GM12873 (cell line): ENCODE results near the gene ID2.
A peak's percentile ranks its signal among the peaks of the same experiment; 100 is the strongest.

Source experiments
- TF ChIP-seq, protein P1 (sequence below): IDR thresholded peaks from 2 replicates; pipeline ENCODE4 v1.5.1; 2012; ENCODE audit warnings: low read depth, mild to moderate bottlenecking, moderate library complexity, low read length, control low read depth; ENCODE audit not compliant: insufficient read depth; ENCODE audit errors: missing control alignments

ID2 gene

DNA sequence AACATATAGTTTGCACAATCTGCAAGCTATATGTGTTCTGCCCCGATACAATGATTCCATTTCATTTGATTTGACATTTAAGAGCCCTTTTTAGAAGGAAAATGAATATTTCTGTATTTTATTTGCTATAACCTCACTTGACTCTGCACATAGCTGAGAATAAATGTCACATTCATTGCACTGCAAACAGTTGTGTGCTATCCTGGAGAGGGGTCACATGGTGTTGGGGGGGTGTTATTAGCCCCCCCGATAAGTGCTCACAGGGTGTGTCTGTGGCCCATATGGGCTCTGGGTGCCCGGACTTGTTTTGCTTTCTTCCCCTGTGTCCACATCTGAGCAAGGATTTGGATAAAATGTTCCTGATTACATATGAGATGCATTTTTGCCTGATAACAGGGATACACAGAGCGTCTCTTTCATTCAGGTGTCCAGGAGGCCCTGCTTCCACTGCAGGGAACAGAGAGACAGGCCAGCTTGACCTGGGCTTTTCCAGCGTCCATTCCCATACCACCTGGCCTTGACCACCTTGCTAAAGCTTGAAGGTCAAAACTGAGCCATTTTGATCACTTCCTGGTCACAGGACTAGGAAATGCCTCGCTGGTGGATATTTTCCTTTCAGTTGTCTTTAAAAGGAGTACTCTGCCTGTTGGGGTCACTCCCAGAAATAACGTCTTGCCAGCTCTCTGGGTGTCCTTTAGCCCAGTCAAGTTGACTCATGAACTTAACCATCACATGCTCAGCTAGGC is 38.4 kb upstream of the ID2 start:
- TF ChIP-seq, protein P1, sequence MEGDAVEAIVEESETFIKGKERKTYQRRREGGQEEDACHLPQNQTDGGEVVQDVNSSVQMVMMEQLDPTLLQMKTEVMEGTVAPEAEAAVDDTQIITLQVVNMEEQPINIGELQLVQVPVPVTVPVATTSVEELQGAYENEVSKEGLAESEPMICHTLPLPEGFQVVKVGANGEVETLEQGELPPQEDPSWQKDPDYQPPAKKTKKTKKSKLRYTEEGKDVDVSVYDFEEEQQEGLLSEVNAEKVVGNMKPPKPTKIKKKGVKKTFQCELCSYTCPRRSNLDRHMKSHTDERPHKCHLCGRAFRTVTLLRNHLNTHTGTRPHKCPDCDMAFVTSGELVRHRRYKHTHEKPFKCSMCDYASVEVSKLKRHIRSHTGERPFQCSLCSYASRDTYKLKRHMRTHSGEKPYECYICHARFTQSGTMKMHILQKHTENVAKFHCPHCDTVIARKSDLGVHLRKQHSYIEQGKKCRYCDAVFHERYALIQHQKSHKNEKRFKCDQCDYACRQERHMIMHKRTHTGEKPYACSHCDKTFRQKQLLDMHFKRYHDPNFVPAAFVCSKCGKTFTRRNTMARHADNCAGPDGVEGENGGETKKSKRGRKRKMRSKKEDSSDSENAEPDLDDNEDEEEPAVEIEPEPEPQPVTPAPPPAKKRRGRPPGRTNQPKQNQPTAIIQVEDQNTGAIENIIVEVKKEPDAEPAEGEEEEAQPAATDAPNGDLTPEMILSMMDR: no peak

DNA sequence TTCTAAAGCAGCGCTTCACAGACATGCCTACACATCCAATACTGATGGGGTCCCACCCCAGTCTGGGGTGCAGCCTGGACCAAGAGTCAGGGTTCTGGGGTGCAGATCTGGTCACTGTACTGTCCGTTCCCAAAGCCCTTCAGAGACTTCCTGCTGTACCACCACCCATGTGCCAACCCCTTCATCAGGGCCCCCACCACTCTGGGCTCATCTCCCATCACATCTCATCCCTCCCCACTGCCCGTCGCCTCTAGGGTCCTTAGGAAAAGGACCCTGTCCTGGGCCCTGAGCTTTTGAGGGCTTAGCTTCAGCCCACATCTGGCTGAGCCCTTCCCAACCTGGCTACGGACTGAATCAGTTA is 37.9 kb upstream of the ID2 start:
- TF ChIP-seq, protein P1: no peak

DNA sequence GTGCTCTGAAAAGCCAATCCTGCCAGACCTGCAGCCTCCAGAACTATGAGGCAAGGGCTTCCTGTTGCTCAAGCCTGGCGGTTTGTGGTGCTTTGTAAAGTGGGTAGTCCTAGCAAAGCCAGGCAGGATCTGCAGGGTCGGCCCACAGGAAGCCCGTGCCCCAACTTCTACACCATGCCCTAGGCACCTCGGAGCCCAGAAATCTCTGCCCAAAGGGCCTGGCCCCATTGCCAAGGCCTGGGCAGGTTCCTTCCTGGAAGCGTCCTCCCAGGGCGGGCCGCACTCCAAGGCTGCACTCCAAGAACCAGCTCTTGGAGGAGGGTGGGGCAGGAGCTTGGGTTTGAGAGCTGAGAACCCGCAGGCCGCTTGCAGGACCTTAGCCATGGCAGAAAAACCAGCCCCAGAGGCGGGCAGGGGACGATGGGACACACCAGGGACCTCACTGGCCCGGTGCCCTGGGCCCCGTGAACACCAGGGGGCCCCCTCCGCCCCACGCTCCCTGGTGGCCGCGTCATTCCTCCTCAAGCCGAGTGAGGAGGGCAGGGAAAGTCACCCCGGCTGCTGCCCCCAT is 37.2 kb upstream of the ID2 start:
- TF ChIP-seq, protein P1: peak; percentile 22

DNA sequence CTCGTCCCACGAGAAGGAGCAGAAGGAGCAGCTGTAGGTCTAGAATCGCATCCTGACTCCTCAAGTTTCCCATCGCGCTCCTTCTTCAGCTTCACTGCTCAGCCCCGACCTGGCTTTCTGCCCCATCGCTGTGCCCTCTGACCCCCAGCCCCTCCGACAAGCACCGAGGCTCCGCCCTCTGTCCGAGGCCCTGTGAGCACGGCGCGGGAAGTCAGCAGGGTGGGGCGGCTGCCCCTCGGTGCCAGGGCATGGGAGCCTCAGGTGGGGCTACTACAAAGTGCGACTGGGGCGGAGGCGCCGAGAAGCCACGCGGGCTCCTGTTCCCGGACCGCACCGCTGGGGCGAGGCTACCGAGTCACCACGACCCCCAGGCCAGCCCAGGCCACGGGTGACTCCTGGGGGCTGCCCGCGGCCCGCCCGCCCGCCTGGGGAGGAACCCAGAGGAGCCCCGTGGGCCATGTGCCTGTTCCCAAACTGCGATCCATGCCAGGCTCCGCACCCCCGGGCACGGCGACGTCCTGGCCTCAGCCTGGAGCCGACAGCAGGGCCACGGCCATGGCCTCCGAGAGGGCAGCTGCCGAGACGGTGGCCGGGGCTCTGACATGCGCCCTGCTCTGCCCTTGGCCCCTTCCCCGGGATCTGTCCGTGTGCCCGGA is 36.6 kb upstream of the ID2 start:
- TF ChIP-seq, protein P1: no peak

DNA sequence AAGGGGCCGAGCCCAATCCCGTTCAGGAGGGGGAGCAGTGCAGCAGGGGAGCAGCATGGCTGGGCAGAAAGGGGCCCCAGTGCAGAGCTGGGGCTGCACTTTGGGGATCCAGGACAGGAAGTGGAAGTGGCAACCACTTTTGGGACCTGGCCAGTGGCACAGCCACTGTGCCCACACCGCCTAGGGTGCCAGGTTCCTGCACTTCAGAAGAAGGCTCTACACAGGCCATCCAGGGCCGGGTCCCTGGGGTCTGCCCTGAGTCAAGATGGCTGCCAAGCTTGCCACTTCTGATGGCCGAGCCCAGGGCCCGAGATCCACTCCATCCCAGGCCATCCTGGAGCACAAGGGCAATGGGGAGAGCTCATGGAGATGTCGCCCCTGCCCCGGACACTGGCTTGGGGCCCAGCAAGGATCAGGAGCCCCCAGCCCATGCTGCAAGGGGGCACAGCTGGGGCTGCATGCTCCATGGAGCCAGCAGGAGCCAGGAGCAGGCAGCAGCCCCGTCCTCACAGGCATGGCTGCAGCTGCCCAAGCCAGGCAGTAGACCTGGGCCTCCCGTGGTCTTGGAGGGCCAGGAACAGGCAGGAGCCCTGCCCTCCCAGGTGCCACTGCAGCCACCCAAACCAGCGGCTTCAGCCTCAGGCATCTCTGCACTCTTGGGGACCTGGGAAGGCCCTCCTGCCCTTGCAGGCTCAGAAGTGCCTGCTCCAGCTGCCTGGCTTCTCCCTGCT is 35.0 kb upstream of the ID2 start:
- TF ChIP-seq, protein P1: no peak

DNA sequence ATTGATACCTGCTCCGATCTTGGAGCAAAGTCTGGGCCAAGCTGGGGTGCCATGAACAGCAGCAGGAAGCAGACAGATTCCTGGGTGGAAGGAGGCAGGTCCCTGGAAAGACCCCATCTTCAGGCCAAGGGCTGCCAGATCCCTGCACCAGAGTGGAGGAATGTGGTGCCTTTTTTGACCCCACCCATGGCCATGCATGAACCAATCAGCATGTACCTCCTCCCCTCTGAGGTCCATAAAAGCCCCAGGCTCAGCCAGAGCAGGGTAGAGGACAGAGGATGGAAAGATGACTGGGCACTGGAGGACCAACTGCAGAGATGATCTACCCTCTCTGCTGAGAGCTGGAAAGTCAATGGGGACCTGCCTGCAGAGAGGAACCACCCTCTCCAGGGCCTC is 34.4 kb upstream of the ID2 start:
- TF ChIP-seq, protein P1: no peak

DNA sequence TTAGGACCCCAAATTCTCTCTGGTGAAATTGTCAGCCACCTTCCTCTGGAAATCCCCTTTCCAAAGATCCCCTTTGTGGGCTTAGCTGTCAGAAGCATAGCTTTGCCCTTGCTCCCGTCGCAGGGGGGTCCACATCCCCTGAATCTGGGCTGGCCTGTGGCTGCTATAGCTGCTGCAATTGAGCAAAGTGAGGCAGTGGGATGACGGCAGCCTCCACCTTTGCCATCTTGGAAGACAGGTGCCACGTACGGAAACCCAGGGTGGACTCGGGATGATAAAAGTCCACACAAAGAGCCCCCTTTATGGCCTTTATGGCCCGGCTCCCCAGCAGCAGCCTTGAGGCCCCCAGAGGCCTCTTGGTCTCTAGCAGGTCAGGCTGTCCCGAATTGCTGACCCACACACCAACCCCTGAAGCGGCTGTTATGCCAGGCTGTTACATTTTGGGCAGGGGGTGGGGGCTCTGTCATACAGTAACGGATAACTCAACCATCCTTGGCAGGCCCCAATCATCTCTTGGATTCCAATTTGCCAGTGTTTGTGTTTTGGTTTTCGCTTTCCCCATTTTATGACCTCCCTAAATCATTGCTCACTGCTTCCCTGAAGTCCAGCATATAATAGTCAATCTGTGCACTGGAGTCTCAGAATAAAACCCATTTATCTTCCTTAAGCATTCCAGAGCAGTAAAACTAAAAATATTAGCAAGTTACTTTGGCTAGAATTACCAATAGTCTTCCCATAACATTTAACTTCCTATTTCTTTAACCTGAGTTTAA is 33.2 kb upstream of the ID2 start:
- TF ChIP-seq, protein P1: no peak
